Measurements from ENCODE around the gene LRRC51. TPM values are rescaled to one million over a fixed set of nuclear protein-coding genes. Genes with fewer than 3 reads are reported as not detected.

Gene LRRC51
- polyA plus RNA-seq, 1 donor from 2014 or later = 20.8 TPM

DNA sequence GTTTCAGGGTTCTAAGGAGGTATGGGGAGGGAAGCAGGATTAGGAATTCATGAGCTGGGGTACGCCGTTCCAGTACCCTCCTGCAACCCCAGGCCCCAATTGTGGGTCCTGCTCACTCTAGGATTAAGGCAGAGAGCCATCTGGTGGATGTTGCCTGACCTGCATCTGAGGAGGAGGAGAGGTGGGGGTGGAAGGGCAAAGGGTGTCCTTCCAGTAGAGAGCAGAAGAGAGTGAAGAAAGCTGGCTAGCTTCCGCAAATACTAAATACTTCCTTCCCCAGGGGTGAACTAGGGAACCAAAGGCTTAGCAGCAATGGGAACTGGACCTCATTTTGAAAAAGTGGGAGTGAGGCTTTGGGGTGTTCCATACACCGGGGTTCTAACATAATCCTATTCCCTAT is 10.6 kb downstream of the LRRC51 start:
- H3K27ac ChIP-seq (ENCODE audit: low read length) = no peak overlapping the region
- no peak overlapping the region for H3K4me3 ChIP-seq (ENCODE audit: low read length)
- TF ChIP-seq SMC3 (conservative IDR thresholded peaks at IDR 0.05; ENCODE audit: poor library complexity) (peak; percentile 92), EZH2 (IDR thresholded peaks at IDR 0.05; ENCODE audit: borderline replicate concordance, insufficient read depth, low read length, poor library complexity, severe bottlenecking) (no peak), POLR2AphosphoS5 (IDR thresholded peaks at IDR 0.05) (no peak), EP300 (conservative IDR thresholded peaks at IDR 0.05; ENCODE audit: poor library complexity, severe bottlenecking) (no peak), RAD21 (conservative IDR thresholded peaks at IDR 0.05) (peak; percentile 79), MXI1 (conservative IDR thresholded peaks at IDR 0.05; ENCODE audit: poor library complexity, severe bottlenecking) (no peak), TAF1 (IDR thresholded peaks at IDR 0.05; ENCODE audit: low read depth) (no peak)
- TF ChIP-seq, protein P1, sequence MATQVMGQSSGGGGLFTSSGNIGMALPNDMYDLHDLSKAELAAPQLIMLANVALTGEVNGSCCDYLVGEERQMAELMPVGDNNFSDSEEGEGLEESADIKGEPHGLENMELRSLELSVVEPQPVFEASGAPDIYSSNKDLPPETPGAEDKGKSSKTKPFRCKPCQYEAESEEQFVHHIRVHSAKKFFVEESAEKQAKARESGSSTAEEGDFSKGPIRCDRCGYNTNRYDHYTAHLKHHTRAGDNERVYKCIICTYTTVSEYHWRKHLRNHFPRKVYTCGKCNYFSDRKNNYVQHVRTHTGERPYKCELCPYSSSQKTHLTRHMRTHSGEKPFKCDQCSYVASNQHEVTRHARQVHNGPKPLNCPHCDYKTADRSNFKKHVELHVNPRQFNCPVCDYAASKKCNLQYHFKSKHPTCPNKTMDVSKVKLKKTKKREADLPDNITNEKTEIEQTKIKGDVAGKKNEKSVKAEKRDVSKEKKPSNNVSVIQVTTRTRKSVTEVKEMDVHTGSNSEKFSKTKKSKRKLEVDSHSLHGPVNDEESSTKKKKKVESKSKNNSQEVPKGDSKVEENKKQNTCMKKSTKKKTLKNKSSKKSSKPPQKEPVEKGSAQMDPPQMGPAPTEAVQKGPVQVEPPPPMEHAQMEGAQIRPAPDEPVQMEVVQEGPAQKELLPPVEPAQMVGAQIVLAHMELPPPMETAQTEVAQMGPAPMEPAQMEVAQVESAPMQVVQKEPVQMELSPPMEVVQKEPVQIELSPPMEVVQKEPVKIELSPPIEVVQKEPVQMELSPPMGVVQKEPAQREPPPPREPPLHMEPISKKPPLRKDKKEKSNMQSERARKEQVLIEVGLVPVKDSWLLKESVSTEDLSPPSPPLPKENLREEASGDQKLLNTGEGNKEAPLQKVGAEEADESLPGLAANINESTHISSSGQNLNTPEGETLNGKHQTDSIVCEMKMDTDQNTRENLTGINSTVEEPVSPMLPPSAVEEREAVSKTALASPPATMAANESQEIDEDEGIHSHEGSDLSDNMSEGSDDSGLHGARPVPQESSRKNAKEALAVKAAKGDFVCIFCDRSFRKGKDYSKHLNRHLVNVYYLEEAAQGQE (IDR thresholded peaks at IDR 0.05; ENCODE audit: borderline replicate concordance) = no peak
- TF ChIP-seq, protein P2, sequence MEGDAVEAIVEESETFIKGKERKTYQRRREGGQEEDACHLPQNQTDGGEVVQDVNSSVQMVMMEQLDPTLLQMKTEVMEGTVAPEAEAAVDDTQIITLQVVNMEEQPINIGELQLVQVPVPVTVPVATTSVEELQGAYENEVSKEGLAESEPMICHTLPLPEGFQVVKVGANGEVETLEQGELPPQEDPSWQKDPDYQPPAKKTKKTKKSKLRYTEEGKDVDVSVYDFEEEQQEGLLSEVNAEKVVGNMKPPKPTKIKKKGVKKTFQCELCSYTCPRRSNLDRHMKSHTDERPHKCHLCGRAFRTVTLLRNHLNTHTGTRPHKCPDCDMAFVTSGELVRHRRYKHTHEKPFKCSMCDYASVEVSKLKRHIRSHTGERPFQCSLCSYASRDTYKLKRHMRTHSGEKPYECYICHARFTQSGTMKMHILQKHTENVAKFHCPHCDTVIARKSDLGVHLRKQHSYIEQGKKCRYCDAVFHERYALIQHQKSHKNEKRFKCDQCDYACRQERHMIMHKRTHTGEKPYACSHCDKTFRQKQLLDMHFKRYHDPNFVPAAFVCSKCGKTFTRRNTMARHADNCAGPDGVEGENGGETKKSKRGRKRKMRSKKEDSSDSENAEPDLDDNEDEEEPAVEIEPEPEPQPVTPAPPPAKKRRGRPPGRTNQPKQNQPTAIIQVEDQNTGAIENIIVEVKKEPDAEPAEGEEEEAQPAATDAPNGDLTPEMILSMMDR (IDR thresholded peaks at IDR 0.05; ENCODE audit: poor library complexity, severe bottlenecking) = peak; percentile 84
- no peak overlapping the region for H2AFZ ChIP-seq (ENCODE audit: low read depth, low read length)
- no peaks in the 10 kb centered on the region for H3K27me3 ChIP-seq (ENCODE audit: insufficient read depth, low read depth, low read length)
- H4K20me1 ChIP-seq (ENCODE audit: insufficient read depth) = no peaks in the 10 kb centered on the region
- H3F3A ChIP-seq (ENCODE audit: insufficient read depth, low read length, poor library complexity, severe bottlenecking) = no peaks in the 10 kb centered on the region
- H3K9me2 ChIP-seq (ENCODE audit: insufficient read depth, low read length) = no peaks in the 10 kb centered on the region
- H3K9me3 ChIP-seq (ENCODE audit: low read length) = no peaks in the 10 kb centered on the region
- H3K9ac ChIP-seq (ENCODE audit: low read length) = no peak overlapping the region
- H3K4me2 ChIP-seq (ENCODE audit: low read length) = no peak overlapping the region
- H3K79me2 ChIP-seq (replicated peaks; ENCODE audit: insufficient read depth, low read length) = no peaks in the 10 kb centered on the region
- no peaks in the 10 kb centered on the region for H3K36me3 ChIP-seq (ENCODE audit: insufficient read depth, low read length)

DNA sequence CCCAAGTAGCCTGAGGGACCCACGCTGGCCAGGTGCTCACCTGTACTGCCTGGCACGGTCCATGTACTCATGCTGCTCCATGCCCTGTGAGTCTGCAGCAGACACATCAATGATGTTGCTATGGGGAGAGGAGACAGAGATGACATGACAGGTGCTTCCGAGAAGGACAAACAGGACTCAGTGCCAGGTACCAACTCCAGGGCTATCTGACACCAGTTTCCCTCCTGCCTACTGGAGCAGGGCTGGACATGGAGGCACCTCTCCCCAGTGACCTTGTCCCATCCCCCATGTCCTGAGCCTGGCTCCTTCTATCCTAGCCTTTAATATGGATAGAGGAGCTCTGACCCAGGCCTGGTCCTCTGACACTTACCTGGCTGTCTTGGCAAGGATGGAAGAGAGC is 18.1 kb downstream of the LRRC51 start:
- H3K36me3 ChIP-seq (ENCODE audit: insufficient read depth, low read length) = no peaks in the 10 kb centered on the region
- no peaks in the 10 kb centered on the region for H3K9me3 ChIP-seq (ENCODE audit: low read length)
- no peak overlapping the region for H3K4me2 ChIP-seq (ENCODE audit: low read length)
- no peak overlapping the region for H2AFZ ChIP-seq (ENCODE audit: low read depth, low read length)
- H3K9me2 ChIP-seq (ENCODE audit: insufficient read depth, low read length) = no peaks in the 10 kb centered on the region
- H3K79me2 ChIP-seq (replicated peaks; ENCODE audit: insufficient read depth, low read length) = peaks cover 20% of the 10 kb centered on the region
- no peaks in the 10 kb centered on the region for H3F3A ChIP-seq (ENCODE audit: insufficient read depth, low read length, poor library complexity, severe bottlenecking)
- H4K20me1 ChIP-seq (ENCODE audit: insufficient read depth) = no peaks in the 10 kb centered on the region
- no peaks in the 10 kb centered on the region for H3K27me3 ChIP-seq (ENCODE audit: insufficient read depth, low read depth, low read length)
- no peak overlapping the region for H3K27ac ChIP-seq (ENCODE audit: low read length)
- no peak overlapping the region for H3K4me3 ChIP-seq (ENCODE audit: low read length)
- H3K9ac ChIP-seq (ENCODE audit: low read length) = no peak overlapping the region
- no peak for TF ChIP-seq MXI1 (conservative IDR thresholded peaks at IDR 0.05; ENCODE audit: poor library complexity, severe bottlenecking)
- no peak for TF ChIP-seq EZH2 (IDR thresholded peaks at IDR 0.05; ENCODE audit: borderline replicate concordance, insufficient read depth, low read length, poor library complexity, severe bottlenecking)
- TF ChIP-seq EP300 (conservative IDR thresholded peaks at IDR 0.05; ENCODE audit: poor library complexity, severe bottlenecking) = no peak
- TF ChIP-seq TAF1 (IDR thresholded peaks at IDR 0.05; ENCODE audit: low read depth) = no peak
- no peak for TF ChIP-seq RAD21 (conservative IDR thresholded peaks at IDR 0.05)
- TF ChIP-seq, protein P1 (IDR thresholded peaks at IDR 0.05; ENCODE audit: borderline replicate concordance) = no peak
- TF ChIP-seq, protein P2 (IDR thresholded peaks at IDR 0.05; ENCODE audit: poor library complexity, severe bottlenecking) = no peak
- no peak for TF ChIP-seq SMC3 (conservative IDR thresholded peaks at IDR 0.05; ENCODE audit: poor library complexity)
- TF ChIP-seq POLR2AphosphoS5 (IDR thresholded peaks at IDR 0.05) = no peak
